Hypothalamus (tissue), 51 donors: ENCODE data around the gene PDK4.

Source experiments
- DNase-seq, 51 donors: peaks; one replicate each; lab custom pipeline; 2025; lab: John Stamatoyannopoulos, UW

Gene PDK4

GRCh38 chr7:95596198-95597063 lies at the start of gene PDK4:
Gene PDK4 (minus strand): TSS chr7:95596516. CDS start chr7:95596293, 223 bp downstream.
- peak; percentile 37 to 97 (median 88) for DNase-seq

- DNase-seq: peak in 1 of 51 donors; percentile 4
Observed at GRCh38 chr7:95642173-95642572, 45.9 kb upstream of the PDK4 start.

GRCh38 chr7:95636140-95636940 lies 40.0 kb upstream of the PDK4 start:
- DNase-seq: no peak

GRCh38 chr7:95632609-95633008 lies 36.3 kb upstream of the PDK4 start:
- no peak for DNase-seq

GRCh38 chr7:95631527-95631926 lies 35.2 kb upstream of the PDK4 start:
- DNase-seq: no peak

GRCh38 chr7:95630702-95631458 lies 34.6 kb upstream of the PDK4 start:
- no peak for DNase-seq

GRCh38 chr7:95628831-95629439 lies 32.6 kb upstream of the PDK4 start:
- no peak for DNase-seq

- no peak for DNase-seq
Observed at GRCh38 chr7:95623788-95624187, 27.5 kb upstream of the PDK4 start.

GRCh38 chr7:95622859-95623258 lies 26.5 kb upstream of the PDK4 start:
- DNase-seq: no peak

- no peak for DNase-seq
Observed at GRCh38 chr7:95622001-95622549, 25.8 kb upstream of the PDK4 start.

- no peak for DNase-seq
Observed at GRCh38 chr7:95621404-95621803, 25.1 kb upstream of the PDK4 start.

GRCh38 chr7:95620631-95621030 lies 24.3 kb upstream of the PDK4 start:
- DNase-seq: no peak

- DNase-seq: no peak
Observed at GRCh38 chr7:95619921-95620320, 23.6 kb upstream of the PDK4 start.

GRCh38 chr7:95619517-95619916 lies 23.2 kb upstream of the PDK4 start:
- DNase-seq: no peak

- DNase-seq: no peak
Observed at GRCh38 chr7:95614442-95614940, 18.2 kb upstream of the PDK4 start.

- DNase-seq: no peak
Observed at GRCh38 chr7:95611224-95611623, 14.9 kb upstream of the PDK4 start.

- DNase-seq: peak in 11 of 51 donors; percentile 2 to 47 (median 11)
Observed at GRCh38 chr7:95609277-95609971, 13.1 kb upstream of the PDK4 start.

GRCh38 chr7:95608359-95609173 lies 12.2 kb upstream of the PDK4 start:
- peak in 47 of 51 donors; percentile 4 to 86 (median 54) for DNase-seq
